CD4-positive, alpha-beta memory T cell (primary cell): ENCODE data around the gene AIP. TPM values are rescaled to one million over a fixed set of nuclear protein-coding genes. Genes with fewer than 3 reads are reported as not detected.

ENCODE experiments used
- CTCF ChIA-PET: fragments of 350-600 bp; sonication (Branson Sonifier 250); formaldehyde crosslinking; loops from one replicate; lab custom pipeline; 2021; ENCODE audit warnings: inconsistent platforms; ENCODE audit not compliant: partially characterized antibody; lab: Charles Lee
- POLR2A ChIA-PET: fragments of 350-600 bp; sonication (Branson Sonifier 250); formaldehyde crosslinking; loops from one replicate; lab custom pipeline; 2021; ENCODE audit not compliant: partially characterized antibody; lab: Charles Lee
- DNase-seq, 5 donors: peaks; one replicate each; pipeline versions ENCODE4 v3.0.0 to v3.0.0-alpha.2; 2020 to 2022; ENCODE audit warnings: mixed read lengths in 1 of 5
- H3K27ac ChIP-seq: one replicate; pipeline ENCODE4 v1.7.0; 2013; ENCODE audit warnings: low read depth, low read length
- H3K27me3 ChIP-seq: 2 replicates; pipeline ENCODE4 v1.7.0; 2013; ENCODE audit warnings: mild to moderate bottlenecking, low read length, moderate library complexity; ENCODE audit not compliant: insufficient read depth
- H3K36me3 ChIP-seq: 2 replicates; pipeline ENCODE4 v1.7.0; 2013; ENCODE audit warnings: mild to moderate bottlenecking, low read length, moderate library complexity; ENCODE audit not compliant: insufficient read depth
- H3K4me1 ChIP-seq: 2 replicates; pipeline ENCODE4 v1.7.0; 2013; ENCODE audit warnings: mild to moderate bottlenecking, low read length, moderate library complexity; ENCODE audit not compliant: insufficient read depth
- H3K4me3 ChIP-seq, 2 donors: one replicate each; pipeline ENCODE4 v1.7.0; 2013; ENCODE audit warnings: low read length in 2 of 2, mild to moderate bottlenecking in 1 of 2
- H3K9me3 ChIP-seq, 2 donors: one replicate each; pipeline ENCODE4 v1.7.0; 2013; ENCODE audit warnings: low read length in 2 of 2, control low read depth in 1 of 2; ENCODE audit not compliant: control insufficient read depth in 1 of 2
- H3K27ac Mint-ChIP-seq, 7 donors: one replicate each; pipeline ENCODE4 v1.8.0; 2020 to 2021; ENCODE audit warnings: mixed read lengths in 7 of 7, mild to moderate bottlenecking in 6 of 7, inconsistent platforms in 3 of 7, moderate library complexity in 3 of 7
- H3K27me3 Mint-ChIP-seq, 2 donors: one replicate each; pipeline ENCODE4 v1.8.0; 2020 to 2021; ENCODE audit warnings: mixed read lengths in 2 of 2
- H3K36me3 Mint-ChIP-seq, 2 donors: one replicate each; pipeline ENCODE4 v1.8.0; 2020 to 2021; ENCODE audit warnings: mixed read lengths in 2 of 2, inconsistent platforms in 1 of 2, mild to moderate bottlenecking in 1 of 2
- H3K4me1 Mint-ChIP-seq, 4 donors: one replicate each; pipeline ENCODE4 v1.8.0; 2020 to 2021; ENCODE audit warnings: mixed read lengths in 4 of 4, mild to moderate bottlenecking in 1 of 4
- H3K4me3 Mint-ChIP-seq, 8 donors: one replicate each; pipeline ENCODE4 v1.8.0; 2020 to 2021; ENCODE audit warnings: mixed read lengths in 8 of 8, mild to moderate bottlenecking in 7 of 8, moderate library complexity in 6 of 8, inconsistent platforms in 3 of 8
- H3K9me3 Mint-ChIP-seq, 8 donors: one replicate each; pipeline ENCODE4 v1.8.0; 2020 to 2021; ENCODE audit warnings: mixed read lengths in 8 of 8, mild to moderate bottlenecking in 5 of 8, inconsistent platforms in 3 of 8, moderate library complexity in 1 of 8
- intact Hi-C: fragments of 100-400 bp; cut with micrococcal nuclease; formaldehyde crosslinking; loops from one replicate; pipeline ENCODE4 v1.15.1; 2023
- polyA plus RNA-seq, 2 donors: library from polyadenylated mRNA; unstranded; fragments of 300-500 nt; fragmentation: Illumina TruSeq; gene quantifications; one replicate each; pipeline ENCODE4 v1.2.3, GENCODE V29; 2021
- total RNA-seq, 2 experiments: library from RNA; stranded (reverse); gene quantifications; one replicate each; pipeline ENCODE4 v1.2.3, GENCODE V29; 2021

AIP gene
- total RNA-seq, result 100 to 1,000 TPM; 131 to 132 TPM
- 100 to 1,000 TPM; 152 to 185 TPM for polyA plus RNA-seq

GRCh38 chr11:67482827-67483798 lies at the start of gene AIP:
Gene AIP (plus strand): TSS chr11:67483026. CDS start chr11:67483159, 133 bp downstream.
- POLR2A ChIA-PET, result interaction anchor here (0.8 to 16.2 kb wide), 23 partner anchors 9 to 364 kb away, joined by 3 to 279 read pairs (median 10); partner anchors contain the start of genes CDK2AP2, CORO1B, KDM2A and PITPNM1
- Mint-ChIP-seq H3K27ac (peak within 1 kb of the TSS; percentile 94 to 100 (median 99)), H3K27me3 (no peaks in the 10 kb centered on the region), H3K9me3 (no peaks in the 10 kb centered on the region), H3K36me3 (peaks cover 8 to 25% of the 10 kb centered on the region in 2 donors), H3K4me3 (peak within 1 kb of the TSS; percentile 95 to 100 (median 98)), H3K4me1 (peaks cover 41 to 59% (median 50%) of the 10 kb centered on the region in 4 donors)
- intact Hi-C loops, result loop anchor here (1.0 to 2.0 kb wide), 4 partner anchors 14 to 130 kb away; partner anchors contain the start of genes POLD4 and TMEM134
- Histone ChIP-seq H3K27ac (peak within 1 kb of the TSS; percentile 91), H3K9me3 (no peaks in the 10 kb centered on the region), H3K4me1 (peaks cover 57% of the 10 kb centered on the region), H3K36me3 (peaks cover 6% of the 10 kb centered on the region), H3K4me3 (peak within 1 kb of the TSS; percentile 64 to 78), H3K27me3 (no peaks in the 10 kb centered on the region)
- DNase-seq, result peak; percentile 97 to 98 (median 98)
- CTCF ChIA-PET, result interaction anchor here (0.6 to 1.7 kb wide), 13 partner anchors 9 to 91 kb away, joined by 3 to 9 read pairs (median 4); partner anchors contain the start of genes PPP1CA, PTPRCAP, RAD9A and TMEM134

- CTCF ChIA-PET, result interaction anchor here (0.7 to 1.4 kb wide), 2 partner anchors 32 to 40 kb away, joined by 3 read pairs; partner anchors contain the start of gene PPP1CA
- Mint-ChIP-seq H3K27ac (peak overlapping the region; percentile 53 to 90 (median 82)), H3K4me3 (peak overlapping the region; percentile 50 to 69 (median 66)), H3K36me3 (peaks cover 17 to 37% of the 10 kb centered on the region in 2 donors), H3K27me3 (no peaks in the 10 kb centered on the region), H3K9me3 (peaks cover 0 to 7% (median 0%) of the 10 kb centered on the region in 8 donors), H3K4me1 (peaks cover 26 to 65% (median 44%) of the 10 kb centered on the region in 4 donors)
- intact Hi-C loops, result no loop called here
- peaks cover 38% of the 10 kb centered on the region for H3K36me3 ChIP-seq
- H3K9me3 ChIP-seq, result no peaks in the 10 kb centered on the region
- DNase-seq, result peak in 1 of 5 donors; percentile 21
- H3K27me3 ChIP-seq, result no peaks in the 10 kb centered on the region
- POLR2A ChIA-PET, result interaction anchor here (0.8 to 31.8 kb wide), 8 partner anchors 15 to 194 kb away, joined by 3 to 2262 read pairs (median 142); partner anchors contain the start of genes AIP, CABP4, CARNS1 and CORO1B
- no peak overlapping the region for H3K4me3 ChIP-seq
- peak overlapping the region; percentile 78 for H3K27ac ChIP-seq
- H3K4me1 ChIP-seq, result peaks cover 73% of the 10 kb centered on the region
These were observed 49.1 kb upstream of the AIP start for GRCh38 chr11:67433536-67434394.

- intact Hi-C loops, result no loop called here
- POLR2A ChIA-PET, result interaction anchor here (0.9 to 31.8 kb wide), 5 partner anchors 16 to 71 kb away, joined by 3 to 2262 read pairs (median 704); partner anchors contain the start of genes AIP, CABP4, CARNS1 and CORO1B
- DNase-seq, result peak in 1 of 5 donors; percentile 34
- Mint-ChIP-seq H3K27ac (peak overlapping the region; percentile 27 to 90 (median 82)), H3K27me3 (no peaks in the 10 kb centered on the region), H3K4me3 (peak overlapping the region; percentile 50 to 84 (median 66)), H3K4me1 (peaks cover 32 to 66% (median 46%) of the 10 kb centered on the region in 4 donors), H3K9me3 (peaks cover 0 to 7% (median 0%) of the 10 kb centered on the region in 8 donors), H3K36me3 (peaks cover 17 to 41% of the 10 kb centered on the region in 2 donors)
- Histone ChIP-seq H3K27ac (peak overlapping the region; percentile 78), H3K27me3 (no peaks in the 10 kb centered on the region), H3K4me3 (peak overlapping the region in 1 of 2 donors; percentile 81), H3K36me3 (peaks cover 38% of the 10 kb centered on the region), H3K9me3 (no peaks in the 10 kb centered on the region), H3K4me1 (peaks cover 73% of the 10 kb centered on the region)
- CTCF ChIA-PET, result no interaction called here
These were observed 48.4 kb upstream of the AIP start for GRCh38 chr11:67434395-67434881.

GRCh38 chr11:67435031-67435726 lies 47.6 kb upstream of the AIP start:
- peak overlapping the region; percentile 80 to 97 (median 90) for H3K4me3 Mint-ChIP-seq
- H3K27me3 ChIP-seq, result no peaks in the 10 kb centered on the region
- peak overlapping the region; percentile 78 for H3K27ac ChIP-seq
- CTCF ChIA-PET, result interaction anchor here (1.6 to 5.0 kb wide), 2 partner anchors 15 to 27 kb away, joined by 4 to 21 read pairs; no protein-coding TSS in a partner anchor
- peaks cover 73% of the 10 kb centered on the region for H3K4me1 ChIP-seq
- intact Hi-C loops, result no loop called here
- H3K36me3 ChIP-seq, result peaks cover 38% of the 10 kb centered on the region
- H3K9me3 Mint-ChIP-seq, result peaks cover 0 to 7% (median 0%) of the 10 kb centered on the region in 8 donors
- DNase-seq, result no peak
- peaks cover 39 to 68% (median 52%) of the 10 kb centered on the region in 4 donors for H3K4me1 Mint-ChIP-seq
- POLR2A ChIA-PET, result interaction anchor here (0.9 to 31.8 kb wide), 8 partner anchors 17 to 81 kb away, joined by 3 to 2262 read pairs (median 160); partner anchors contain the start of genes AIP, CABP4, CARNS1 and CORO1B
- no peaks in the 10 kb centered on the region for H3K27me3 Mint-ChIP-seq
- H3K36me3 Mint-ChIP-seq, result peaks cover 17 to 44% of the 10 kb centered on the region in 2 donors
- peak overlapping the region; percentile 83 to 95 (median 91) for H3K27ac Mint-ChIP-seq
- H3K4me3 ChIP-seq, result peak overlapping the region in 1 of 2 donors; percentile 81
- no peaks in the 10 kb centered on the region for H3K9me3 ChIP-seq

GRCh38 chr11:67435727-67436458 lies 46.9 kb upstream of the AIP start:
- H3K27me3 ChIP-seq, result no peaks in the 10 kb centered on the region
- H3K36me3 ChIP-seq, result peaks cover 38% of the 10 kb centered on the region
- Mint-ChIP-seq H3K4me1 (peaks cover 43 to 73% (median 56%) of the 10 kb centered on the region in 4 donors), H3K27ac (peak overlapping the region; percentile 89 to 98 (median 95)), H3K27me3 (no peaks in the 10 kb centered on the region), H3K4me3 (peak overlapping the region; percentile 96 to 99 (median 97)), H3K36me3 (peaks cover 17 to 44% of the 10 kb centered on the region in 2 donors), H3K9me3 (peaks cover 0 to 7% (median 0%) of the 10 kb centered on the region in 8 donors)
- H3K4me1 ChIP-seq, result peaks cover 79% of the 10 kb centered on the region
- H3K9me3 ChIP-seq, result no peaks in the 10 kb centered on the region
- ChIA-PET CTCF (interaction anchor here (1.6 to 5.0 kb wide), 4 partner anchors 16 to 33 kb away, joined by 4 to 65 read pairs (median 30); partner anchors contain the start of genes PPP1CA, TBC1D10C and TMEM134), POLR2A (interaction anchor here (0.9 to 31.8 kb wide), 16 partner anchors 7 to 180 kb away, joined by 3 to 2262 read pairs (median 18); partner anchors contain the start of genes AIP, CABP4, CARNS1 and CDK2AP2)
- DNase-seq, result peak in 1 of 5 donors; percentile 25
- intact Hi-C loops, result loop anchor here (2.0 kb wide), 1 partner anchor 33 kb away; no protein-coding TSS in a partner anchor
- H3K27ac ChIP-seq, result peak overlapping the region; percentile 78
- H3K4me3 ChIP-seq, result peak overlapping the region; percentile 80 to 81
